Activated CD4-positive, alpha-beta memory T cell treated with anti-CD3 and anti-CD28 coated beads for 36 hours (primary cell): ENCODE results near the gene GABBR1. TPM values are rescaled to one million over a fixed set of nuclear protein-coding genes. Genes with fewer than 3 reads are reported as not detected.

Experiments used
- CTCF ChIA-PET: fragments of 350-600 bp; sonication (Branson Sonifier 250); formaldehyde crosslinking; loops from one replicate; lab custom pipeline; 2021; ENCODE audit warnings: antibody characterized with exemption, inconsistent platforms; lab: Charles Lee
- POLR2A ChIA-PET: fragments of 350-600 bp; sonication (Branson Sonifier 250); formaldehyde crosslinking; loops from one replicate; lab custom pipeline; 2021; ENCODE audit warnings: antibody characterized with exemption; lab: Charles Lee
- DNase-seq: peaks from one replicate; pipeline ENCODE4 v3.0.0-alpha.2; 2020
- H3K27ac Mint-ChIP-seq: one replicate; pipeline ENCODE4 v1.8.0; 2021; ENCODE audit warnings: mixed read lengths
- H3K27me3 Mint-ChIP-seq: one replicate; pipeline ENCODE4 v1.8.0; 2021; ENCODE audit warnings: mixed read lengths
- H3K36me3 Mint-ChIP-seq: one replicate; pipeline ENCODE4 v1.8.0; 2021; ENCODE audit warnings: mixed read lengths
- H3K4me1 Mint-ChIP-seq: one replicate; pipeline ENCODE4 v1.8.0; 2021; ENCODE audit warnings: low read depth, mixed read lengths
- H3K4me3 Mint-ChIP-seq: one replicate; pipeline ENCODE4 v1.8.0; 2021; ENCODE audit warnings: mild to moderate bottlenecking, mixed read lengths
- H3K9me3 Mint-ChIP-seq: one replicate; pipeline ENCODE4 v1.8.0; 2021; ENCODE audit warnings: mixed read lengths
- intact Hi-C: fragments of 100-400 bp; cut with micrococcal nuclease; formaldehyde crosslinking; loops from one replicate; pipeline ENCODE4 v1.15.1; 2023
- total RNA-seq, 2 experiments: library from RNA; stranded (reverse); gene quantifications; one replicate each; pipeline ENCODE4 v1.2.3, GENCODE V29; 2021

GABBR1 gene
- total RNA-seq, 2 experiments from 2014 or later = 21.1 to 23.5 TPM

DNA sequence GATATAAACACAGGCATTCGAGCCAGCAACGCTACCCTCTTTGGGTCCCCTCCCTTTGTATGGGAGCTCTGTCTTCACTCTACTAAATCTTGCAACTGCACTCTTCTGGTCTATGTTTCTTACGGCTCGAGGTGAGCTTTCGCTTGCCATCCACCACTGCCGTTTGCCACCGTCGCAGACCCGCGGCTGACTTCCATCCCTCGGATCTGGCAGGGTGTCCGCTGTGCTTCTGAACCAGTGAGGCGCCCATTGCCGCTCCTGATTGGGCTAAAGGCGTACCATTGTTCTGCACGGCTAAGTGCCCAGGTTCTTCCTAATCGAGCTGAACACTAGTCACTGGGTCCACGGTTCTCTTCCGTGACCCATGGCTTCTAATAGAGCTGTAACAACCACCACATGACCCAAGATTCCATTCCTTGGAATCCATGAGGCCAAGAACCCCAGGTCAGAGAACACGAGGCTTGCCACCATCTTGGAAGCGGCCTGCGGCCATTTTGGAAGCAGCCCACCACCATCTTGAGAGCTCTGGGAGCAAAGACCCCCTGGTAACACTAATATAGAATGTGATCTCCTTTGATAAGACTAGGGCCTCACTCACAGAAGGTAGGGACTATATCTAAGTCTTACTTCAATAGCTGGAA lies 74.4 kb downstream of the GABBR1 start:
- POLR2A ChIA-PET = no interaction called here
- Mint-ChIP-seq H3K4me1 (peaks cover 14% of the 10 kb centered on the region), H3K27me3 (peaks cover 49% of the 10 kb centered on the region), H3K9me3 (no peaks in the 10 kb centered on the region), H3K36me3 (no peaks in the 10 kb centered on the region), H3K4me3 (no peak overlapping the region), H3K27ac (no peak overlapping the region)
- intact Hi-C loops = no loop called here
- DNase-seq = no peak
- CTCF ChIA-PET = interaction anchor here (1.0 kb wide), 1 partner anchor 31 kb away, joined by 3 read pairs; no protein-coding TSS in a partner anchor

DNA sequence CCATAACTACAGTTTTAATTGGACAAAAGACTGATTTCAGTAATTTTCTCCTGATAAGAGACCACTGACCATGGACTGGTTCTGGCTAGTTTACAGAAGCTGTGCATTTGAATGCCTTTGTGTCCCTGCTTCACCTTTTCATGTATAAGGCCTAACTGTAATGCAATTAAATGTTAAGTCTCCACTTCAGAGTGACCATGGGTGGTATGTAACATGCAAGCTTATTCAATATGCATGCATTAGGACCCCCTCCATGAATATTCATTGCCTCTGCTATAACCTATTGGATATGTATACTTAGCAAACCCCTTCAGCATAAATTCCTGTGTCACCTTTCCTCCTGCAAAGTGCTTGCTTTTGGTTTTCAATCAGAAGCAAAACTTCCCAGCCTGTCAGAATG lies 75.7 kb downstream of the GABBR1 start:
- Mint-ChIP-seq H3K36me3 (no peaks in the 10 kb centered on the region), H3K4me3 (no peak overlapping the region), H3K27me3 (peaks cover 47% of the 10 kb centered on the region), H3K4me1 (peaks cover 19% of the 10 kb centered on the region), H3K27ac (no peak overlapping the region), H3K9me3 (no peaks in the 10 kb centered on the region)
- POLR2A ChIA-PET = no interaction called here
- CTCF ChIA-PET = no interaction called here
- no peak for DNase-seq
- intact Hi-C loops = no loop called here

DNA sequence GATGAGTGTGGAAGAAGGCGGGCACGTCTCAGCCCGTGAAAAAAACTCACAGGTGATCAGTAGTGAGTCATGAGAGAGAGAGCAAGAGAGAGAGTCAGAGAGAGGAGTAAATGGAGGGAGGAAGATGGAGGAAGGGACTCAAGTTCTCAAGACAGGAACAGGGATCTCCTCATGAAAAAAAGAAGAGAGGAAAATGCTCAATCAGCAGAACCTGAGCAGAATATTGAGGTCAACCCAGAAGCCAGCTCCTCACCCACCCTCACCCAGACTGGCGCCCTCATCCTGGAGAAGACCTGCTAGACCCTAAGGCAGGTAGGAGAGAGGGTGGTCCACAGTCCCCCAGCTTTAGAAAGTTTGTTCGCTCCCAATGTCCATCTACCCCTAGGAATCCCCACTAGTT lies 78.2 kb downstream of the GABBR1 start:
- intact Hi-C loops = no loop called here
- Mint-ChIP-seq H3K4me3 (no peak overlapping the region), H3K27ac (no peak overlapping the region), H3K4me1 (peaks cover 17% of the 10 kb centered on the region), H3K9me3 (no peaks in the 10 kb centered on the region), H3K27me3 (peaks cover 41% of the 10 kb centered on the region), H3K36me3 (no peaks in the 10 kb centered on the region)
- DNase-seq = no peak
- CTCF ChIA-PET = no interaction called here
- POLR2A ChIA-PET = no interaction called here

DNA sequence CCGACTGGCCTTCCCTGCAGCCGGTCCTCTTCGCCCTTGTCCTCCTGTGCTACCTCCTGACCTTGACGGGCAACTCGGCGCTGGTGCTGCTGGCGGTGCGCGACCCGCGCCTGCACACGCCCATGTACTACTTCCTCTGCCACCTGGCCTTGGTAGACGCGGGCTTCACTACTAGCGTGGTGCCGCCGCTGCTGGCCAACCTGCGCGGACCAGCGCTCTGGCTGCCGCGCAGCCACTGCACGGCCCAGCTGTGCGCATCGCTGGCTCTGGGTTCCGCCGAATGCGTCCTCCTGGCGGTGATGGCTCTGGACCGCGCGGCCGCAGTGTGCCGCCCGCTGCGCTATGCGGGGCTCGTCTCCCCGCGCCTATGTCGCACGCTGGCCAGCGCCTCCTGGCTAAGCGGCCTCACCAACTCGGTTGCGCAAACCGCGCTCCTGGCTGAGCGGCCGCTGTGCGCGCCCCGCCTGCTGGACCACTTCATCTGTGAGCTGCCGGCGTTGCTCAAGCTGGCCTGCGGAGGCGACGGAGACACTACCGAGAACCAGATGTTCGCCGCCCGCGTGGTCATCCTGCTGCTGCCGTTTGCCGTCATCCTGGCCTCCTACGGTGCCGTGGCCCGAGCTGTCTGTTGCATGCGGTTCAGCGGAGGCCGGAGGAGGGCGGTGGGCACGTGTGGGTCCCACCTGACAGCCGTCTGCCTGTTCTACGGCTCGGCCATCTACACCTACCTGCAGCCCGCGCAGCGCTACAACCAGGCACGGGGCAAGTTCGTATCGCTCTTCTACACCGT lies 79.5 kb downstream of the GABBR1 start:
- Mint-ChIP-seq H3K4me3 (peak overlapping the region; percentile 51), H3K4me1 (peaks cover 17% of the 10 kb centered on the region), H3K27ac (peak overlapping the region; percentile 34), H3K27me3 (peaks cover 44% of the 10 kb centered on the region), H3K9me3 (no peaks in the 10 kb centered on the region), H3K36me3 (no peaks in the 10 kb centered on the region)
- DNase-seq = peak; percentile 37
- ChIA-PET POLR2A (no interaction called here), CTCF (interaction anchor here (1.8 kb wide), 1 partner anchor 100 kb away, joined by 6 read pairs; no protein-coding TSS in a partner anchor)
- intact Hi-C loops = no loop called here

DNA sequence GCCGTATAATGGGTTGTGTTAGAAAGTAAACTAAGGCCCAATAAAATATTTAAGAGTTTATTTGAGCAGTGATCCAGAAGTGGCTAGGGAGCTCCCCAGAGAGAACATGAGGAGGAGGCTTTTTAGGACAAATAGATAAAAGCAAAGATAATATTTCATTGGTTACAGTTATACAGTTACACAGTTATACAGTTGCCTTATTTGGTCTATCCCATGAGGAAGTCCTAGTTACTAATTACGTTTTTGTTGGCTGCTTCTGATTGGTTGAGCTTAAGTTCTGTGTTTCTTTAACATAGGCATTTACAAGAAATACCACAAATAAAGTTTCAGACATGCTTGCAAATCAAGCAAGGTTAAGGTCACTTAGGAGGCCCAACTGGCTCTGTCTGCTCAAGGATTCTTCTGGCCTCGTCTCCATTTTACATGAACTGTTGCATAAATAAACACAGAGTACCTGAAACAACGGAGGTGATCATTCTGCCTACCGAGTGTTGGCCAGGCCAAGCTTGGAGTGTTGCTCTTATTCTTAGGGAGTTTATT lies 80.4 kb downstream of the GABBR1 start:
- Mint-ChIP-seq H3K4me3 (no peak overlapping the region), H3K4me1 (peaks cover 21% of the 10 kb centered on the region), H3K27me3 (peaks cover 48% of the 10 kb centered on the region), H3K27ac (no peak overlapping the region), H3K36me3 (no peaks in the 10 kb centered on the region), H3K9me3 (no peaks in the 10 kb centered on the region)
- no peak for DNase-seq
- ChIA-PET CTCF (interaction anchor here (1.8 kb wide), 1 partner anchor 101 kb away, joined by 6 read pairs; no protein-coding TSS in a partner anchor), POLR2A (no interaction called here)
- intact Hi-C loops = no loop called here

DNA sequence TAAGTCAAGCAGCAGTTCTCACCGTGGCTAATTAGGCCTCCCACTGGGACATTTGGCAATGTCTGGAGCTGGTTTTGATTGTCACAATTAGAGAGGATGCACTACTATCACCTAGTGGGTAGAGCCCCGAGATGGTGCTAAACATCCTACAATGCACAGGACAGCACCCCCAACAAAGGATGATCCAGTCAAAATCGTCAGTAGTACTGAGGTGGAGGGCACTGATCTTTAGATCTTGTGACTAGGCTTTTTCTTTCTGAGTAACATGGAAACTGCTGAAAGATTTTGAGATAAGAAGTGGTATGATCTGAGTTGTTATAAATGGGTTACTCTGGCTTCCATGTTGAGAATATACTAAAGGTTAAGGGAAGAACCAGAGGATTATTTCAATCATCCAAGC lies 85.4 kb downstream of the GABBR1 start:
- H3K36me3 Mint-ChIP-seq = no peaks in the 10 kb centered on the region
- intact Hi-C loops = no loop called here
- POLR2A ChIA-PET = no interaction called here
- H3K9me3 Mint-ChIP-seq = no peaks in the 10 kb centered on the region
- peaks cover 25% of the 10 kb centered on the region for H3K27me3 Mint-ChIP-seq
- no peak overlapping the region for H3K27ac Mint-ChIP-seq
- no peak overlapping the region for H3K4me3 Mint-ChIP-seq
- CTCF ChIA-PET = no interaction called here
- peaks cover 4% of the 10 kb centered on the region for H3K4me1 Mint-ChIP-seq
- peak; percentile 34 for DNase-seq

DNA sequence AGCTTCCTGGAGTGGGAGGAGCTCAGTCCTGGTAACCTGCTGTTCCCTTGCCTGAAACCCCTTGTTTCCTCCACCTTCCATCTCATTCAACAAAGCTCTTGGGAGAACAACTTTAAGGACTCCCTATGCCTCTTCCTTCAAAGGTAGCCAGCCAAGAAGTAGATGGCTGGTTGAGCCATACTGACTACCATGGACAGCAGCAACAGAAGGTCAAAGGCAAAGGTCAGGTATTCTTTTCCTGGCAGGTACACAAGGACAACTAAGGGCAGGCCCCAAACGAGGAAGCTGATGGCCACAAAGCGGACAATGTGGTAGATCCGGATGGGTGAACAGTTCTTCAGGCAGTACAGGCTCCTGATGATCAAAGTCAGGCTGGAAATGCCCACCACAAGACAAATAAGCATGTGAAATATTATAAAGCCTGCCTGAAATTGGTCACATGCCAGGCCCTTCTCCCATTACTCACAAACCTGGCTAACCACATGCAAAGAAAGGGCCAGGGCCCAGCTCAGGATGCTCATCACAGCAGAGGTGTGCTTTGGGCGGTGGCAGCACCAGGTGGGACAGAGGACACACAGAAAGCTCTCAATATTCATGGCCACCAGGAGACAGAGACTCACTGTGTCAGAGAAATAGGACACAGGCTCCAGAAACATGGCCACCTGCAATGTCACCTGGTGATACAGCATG lies 95.1 kb downstream of the GABBR1 start:
- CTCF ChIA-PET = no interaction called here

DNA sequence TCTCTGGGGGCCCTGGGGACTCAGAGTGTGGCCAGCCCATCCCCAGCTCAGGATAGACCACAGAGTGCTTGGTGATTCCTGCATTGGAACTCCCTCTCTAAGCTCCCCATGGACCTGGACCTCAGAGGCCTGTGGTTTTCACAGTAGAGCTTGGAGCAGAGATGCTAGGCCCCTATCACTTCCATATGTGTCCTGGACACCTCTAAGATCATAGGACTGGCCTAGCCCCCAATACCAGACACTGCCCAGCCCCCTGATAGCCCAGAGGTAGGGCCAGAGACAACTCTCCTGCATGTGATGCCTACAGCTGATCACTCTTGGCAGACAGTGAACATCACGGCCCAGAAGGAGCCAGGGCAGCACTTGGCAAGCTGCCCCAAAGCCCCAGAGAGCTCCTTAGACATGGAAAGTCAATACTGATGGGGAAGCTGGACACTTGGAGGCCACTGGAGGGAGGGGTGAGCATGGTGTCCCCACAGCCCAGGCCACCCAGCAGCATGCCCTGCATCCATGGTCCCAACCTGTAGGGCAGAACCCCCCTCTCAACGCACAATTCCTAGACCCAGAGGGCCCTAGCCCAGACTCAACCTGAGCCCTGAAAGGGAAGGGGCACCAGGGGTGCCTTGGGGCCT lies 100.5 kb downstream of the GABBR1 start:
- ChIA-PET CTCF (no interaction called here), POLR2A (no interaction called here)
- no peaks in the 10 kb centered on the region for H3K36me3 Mint-ChIP-seq
- no peaks in the 10 kb centered on the region for H3K9me3 Mint-ChIP-seq
- H3K27ac Mint-ChIP-seq = no peak overlapping the region
- H3K27me3 Mint-ChIP-seq = peaks cover 8% of the 10 kb centered on the region
- intact Hi-C loops = no loop called here
- no peaks in the 10 kb centered on the region for H3K4me1 Mint-ChIP-seq
- DNase-seq = no peak
- no peak overlapping the region for H3K4me3 Mint-ChIP-seq

More for the DNA sequence above, 95.1 kb downstream of the GABBR1 start:
- intact Hi-C loops = no loop called here
- POLR2A ChIA-PET = no interaction called here
- Mint-ChIP-seq H3K4me1 (no peaks in the 10 kb centered on the region), H3K27me3 (peaks cover 7% of the 10 kb centered on the region), H3K4me3 (no peak overlapping the region), H3K36me3 (no peaks in the 10 kb centered on the region), H3K9me3 (no peaks in the 10 kb centered on the region), H3K27ac (no peak overlapping the region)
- DNase-seq = no peak

DNA sequence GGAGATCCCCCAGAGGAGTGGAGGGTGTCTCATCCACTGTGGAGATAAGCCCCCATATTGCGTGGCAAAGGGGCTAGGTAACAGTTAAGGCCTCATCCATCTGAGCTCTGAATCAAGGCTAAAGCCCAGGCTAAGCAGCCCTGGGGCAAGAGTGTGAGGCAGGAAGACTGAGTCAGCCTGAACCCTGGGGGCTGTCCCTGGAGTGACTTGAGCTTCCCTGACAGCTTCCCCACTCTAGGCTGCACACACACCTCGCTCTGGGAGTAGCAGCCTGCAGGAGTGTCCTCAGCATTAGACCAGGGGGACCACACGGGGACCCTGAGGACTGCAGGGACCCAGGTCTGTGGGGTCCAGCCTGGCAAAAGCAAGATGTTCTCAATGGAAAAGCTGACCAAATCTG lies 101.3 kb downstream of the GABBR1 start:
- H3K4me1 Mint-ChIP-seq = no peaks in the 10 kb centered on the region
- no peak overlapping the region for H3K27ac Mint-ChIP-seq
- H3K36me3 Mint-ChIP-seq = no peaks in the 10 kb centered on the region
- peaks cover 12% of the 10 kb centered on the region for H3K27me3 Mint-ChIP-seq
- CTCF ChIA-PET = no interaction called here
- H3K9me3 Mint-ChIP-seq = no peaks in the 10 kb centered on the region
- peak; percentile 55 for DNase-seq
- no peak overlapping the region for H3K4me3 Mint-ChIP-seq
- intact Hi-C loops = no loop called here
- POLR2A ChIA-PET = no interaction called here

DNA sequence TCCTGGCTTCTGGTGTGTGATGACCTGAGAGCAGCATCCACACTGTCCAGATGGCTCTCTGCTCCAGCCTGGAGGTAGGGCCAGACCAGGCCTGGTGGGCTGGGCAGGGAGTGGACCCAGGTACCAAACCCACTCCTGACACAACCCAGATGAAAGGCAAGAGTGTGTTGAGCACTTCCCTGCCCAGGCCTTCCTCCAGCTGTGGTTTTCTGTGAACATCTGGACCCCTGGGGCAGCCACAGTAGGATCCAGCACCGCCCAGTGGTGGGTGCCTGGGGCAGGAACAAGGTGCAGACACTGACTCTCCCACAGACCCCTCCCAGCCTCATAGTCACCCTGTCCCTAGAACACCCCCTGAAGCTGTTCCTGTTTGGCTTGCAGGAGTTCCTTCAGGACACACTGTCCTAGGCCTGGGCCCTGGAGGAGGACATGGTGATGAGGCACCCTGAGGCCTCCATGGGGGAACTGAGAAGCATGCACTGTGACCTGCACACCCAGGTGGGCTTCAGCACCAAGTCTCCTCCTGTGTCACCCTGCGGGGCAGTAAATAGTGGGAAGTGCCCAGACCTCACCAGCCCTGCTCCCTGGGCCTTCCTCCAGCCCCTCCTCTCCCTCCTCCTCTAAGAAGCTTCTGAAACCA lies 102.2 kb downstream of the GABBR1 start:
- no peaks in the 10 kb centered on the region for H3K4me1 Mint-ChIP-seq
- H3K36me3 Mint-ChIP-seq = no peaks in the 10 kb centered on the region
- POLR2A ChIA-PET = no interaction called here
- no peak overlapping the region for H3K27ac Mint-ChIP-seq
- DNase-seq = no peak
- no peak overlapping the region for H3K4me3 Mint-ChIP-seq
- no peaks in the 10 kb centered on the region for H3K9me3 Mint-ChIP-seq
- CTCF ChIA-PET = no interaction called here
- H3K27me3 Mint-ChIP-seq = peaks cover 18% of the 10 kb centered on the region
- intact Hi-C loops = no loop called here

DNA sequence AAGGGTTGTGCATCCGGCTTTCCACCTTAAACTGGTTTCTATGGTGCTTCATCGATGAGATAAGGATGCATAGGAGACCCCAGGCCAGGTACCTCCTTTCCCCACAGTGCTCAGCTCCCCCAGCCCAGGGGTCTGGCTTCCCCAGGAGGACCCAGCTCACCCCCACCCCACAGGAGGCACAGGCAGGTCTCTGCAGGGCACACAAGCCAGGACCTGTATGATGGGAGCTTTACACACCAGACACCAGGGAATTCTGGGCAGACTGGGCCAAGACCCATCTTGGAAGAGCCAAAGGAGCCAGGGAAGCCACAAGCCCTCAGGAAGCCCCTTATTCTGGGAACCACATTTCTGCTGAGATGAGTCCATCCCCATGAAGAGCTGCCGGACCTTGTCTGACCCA lies 103.0 kb downstream of the GABBR1 start:
- no peak overlapping the region for H3K4me3 Mint-ChIP-seq
- no peak for DNase-seq
- no peak overlapping the region for H3K27ac Mint-ChIP-seq
- peaks cover 23% of the 10 kb centered on the region for H3K27me3 Mint-ChIP-seq
- H3K9me3 Mint-ChIP-seq = no peaks in the 10 kb centered on the region
- POLR2A ChIA-PET = no interaction called here
- no peaks in the 10 kb centered on the region for H3K4me1 Mint-ChIP-seq
- CTCF ChIA-PET = no interaction called here
- intact Hi-C loops = no loop called here
- no peaks in the 10 kb centered on the region for H3K36me3 Mint-ChIP-seq
